Renal cortical epithelial cell (primary cell): ENCODE measurements around the gene PPCDC. TPM values are rescaled to one million over a fixed set of nuclear protein-coding genes. Genes with fewer than 3 reads are reported as not detected.

Experiments used
- DNase-seq: peaks from one replicate; pipeline ENCODE4 v3.0.0-alpha.2; 2011; ENCODE audit warnings: low read depth
- total RNA-seq: library from RNA; depleted of rRNA; stranded (reverse); fragments of >200 nt; gene quantifications from 2 replicates; pipeline ENCODE4 v1.2.3, GENCODE V29; 2014

Gene PPCDC
- total RNA-seq, 1 donor from 2014 or later, result 8.7 TPM

DNA sequence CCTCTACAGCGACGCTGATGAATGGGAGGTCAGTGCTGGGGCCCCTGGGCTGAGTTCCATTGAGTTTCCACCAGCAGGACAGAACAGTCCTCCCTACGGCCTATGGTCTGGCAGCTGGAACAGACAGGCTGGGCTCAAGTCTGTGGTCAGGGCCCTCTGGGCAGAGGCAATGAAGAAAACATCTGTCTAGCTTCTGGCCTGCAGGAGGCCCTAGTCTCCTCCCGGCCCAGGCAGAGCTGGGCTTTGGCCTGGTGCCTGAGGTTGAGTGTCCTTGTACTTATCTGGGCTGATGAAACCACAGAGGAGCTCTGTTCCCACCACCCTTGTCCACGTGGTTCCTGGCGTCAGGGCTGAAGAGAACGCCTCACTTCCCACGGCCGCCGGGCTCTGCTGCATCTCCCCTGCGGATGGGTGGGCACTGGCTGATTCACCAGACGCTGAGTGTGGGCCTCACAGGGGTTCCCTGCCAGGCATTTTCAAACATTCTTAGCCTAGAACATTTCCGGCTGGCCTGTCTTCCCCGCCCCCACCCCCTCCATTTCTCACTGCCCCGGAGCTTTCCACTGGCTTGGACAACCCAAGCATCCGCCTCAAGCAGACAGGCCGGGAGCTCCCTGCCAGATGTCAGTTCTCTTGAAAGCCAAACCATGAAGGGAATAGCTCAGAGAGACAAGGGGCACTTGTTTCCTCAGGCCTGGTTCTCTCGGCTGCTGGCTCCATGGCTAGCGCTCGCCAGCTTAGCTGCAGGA is 20.3 kb downstream of the PPCDC start:
- DNase-seq, result peak; percentile 79

DNA sequence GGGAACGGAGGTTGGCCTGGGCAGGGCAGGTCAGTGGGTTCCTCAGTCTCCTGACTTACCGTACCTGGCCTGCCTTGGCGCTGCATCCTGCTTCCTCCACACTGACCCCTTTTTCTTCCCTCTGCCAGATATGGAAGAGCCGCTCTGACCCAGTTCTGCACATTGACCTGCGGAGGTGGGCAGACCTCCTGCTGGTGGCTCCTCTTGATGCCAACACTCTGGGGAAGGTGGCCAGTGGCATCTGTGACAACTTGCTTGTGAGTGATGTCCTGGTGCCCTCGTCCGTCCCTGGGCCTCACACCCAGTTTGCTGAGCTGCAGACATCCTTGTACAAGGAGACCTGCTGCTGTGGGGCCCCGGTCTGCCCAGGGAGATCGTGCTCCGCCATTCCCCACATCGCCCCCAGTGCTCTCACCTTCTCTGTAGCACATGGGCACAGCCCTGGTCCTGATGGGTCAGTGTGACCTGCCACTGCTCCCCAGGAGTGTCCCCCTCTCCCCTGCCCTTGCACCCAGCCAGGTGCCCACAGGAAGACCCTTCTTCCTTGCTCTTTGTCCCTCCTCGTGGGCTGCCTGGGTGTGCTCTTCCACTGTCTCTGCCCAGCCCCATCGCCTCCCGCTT is 21.0 kb downstream of the PPCDC start:
- DNase-seq, result no peak

- no peak for DNase-seq
Measured at GRCh38 chr15:75045332-75046015, 22.1 kb downstream of the PPCDC start.

GRCh38 chr15:75048394-75048793 is 25.0 kb downstream of the PPCDC start:
- DNase-seq, result no peak

- peak; percentile 72 for DNase-seq
Measured at GRCh38 chr15:75049392-75049791, 26.0 kb downstream of the PPCDC start.

GRCh38 chr15:75050283-75050682 is 26.9 kb downstream of the PPCDC start:
- DNase-seq, result no peak

DNA sequence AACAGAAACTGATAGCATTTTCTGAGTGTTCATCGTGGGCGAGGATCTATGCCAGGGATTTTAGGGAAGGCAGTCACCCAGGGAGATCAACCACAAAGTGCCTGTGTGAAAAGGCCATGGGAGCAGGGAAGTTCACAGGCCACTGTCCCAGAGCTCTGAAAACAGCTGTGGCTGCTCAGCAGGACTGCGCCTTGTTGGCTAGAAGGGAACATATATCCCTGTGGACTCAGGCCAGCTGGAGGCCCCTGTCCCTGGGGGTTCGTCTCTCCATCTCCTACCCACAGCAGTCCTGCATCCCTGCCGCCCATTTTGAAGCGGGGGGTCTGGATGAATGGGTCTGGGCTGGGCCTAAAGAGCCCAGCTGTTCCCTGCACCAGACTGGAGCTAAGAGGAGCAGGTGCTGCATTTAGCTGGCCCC is 27.8 kb downstream of the PPCDC start:
- no peak for DNase-seq

DNA sequence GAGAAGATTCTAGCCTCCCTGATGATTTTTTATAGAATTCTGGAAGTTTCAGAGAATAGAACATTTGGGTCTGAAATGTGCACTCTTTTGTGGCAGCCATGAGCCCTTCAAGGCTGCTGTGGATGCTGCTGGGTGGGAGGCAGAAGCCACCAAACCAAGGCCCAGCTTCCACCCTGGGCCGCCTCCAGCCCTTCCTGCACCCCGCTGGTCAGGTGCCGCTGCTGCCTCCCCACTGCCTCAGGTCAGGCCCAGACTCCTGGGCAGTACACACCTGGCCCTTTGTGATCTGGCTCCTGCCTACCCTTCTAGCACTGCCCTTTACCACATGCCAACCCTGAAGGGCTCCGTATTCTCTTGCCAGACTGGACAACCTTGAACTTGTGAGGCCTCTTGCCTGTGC is 28.3 kb downstream of the PPCDC start:
- DNase-seq, result no peak

DNA sequence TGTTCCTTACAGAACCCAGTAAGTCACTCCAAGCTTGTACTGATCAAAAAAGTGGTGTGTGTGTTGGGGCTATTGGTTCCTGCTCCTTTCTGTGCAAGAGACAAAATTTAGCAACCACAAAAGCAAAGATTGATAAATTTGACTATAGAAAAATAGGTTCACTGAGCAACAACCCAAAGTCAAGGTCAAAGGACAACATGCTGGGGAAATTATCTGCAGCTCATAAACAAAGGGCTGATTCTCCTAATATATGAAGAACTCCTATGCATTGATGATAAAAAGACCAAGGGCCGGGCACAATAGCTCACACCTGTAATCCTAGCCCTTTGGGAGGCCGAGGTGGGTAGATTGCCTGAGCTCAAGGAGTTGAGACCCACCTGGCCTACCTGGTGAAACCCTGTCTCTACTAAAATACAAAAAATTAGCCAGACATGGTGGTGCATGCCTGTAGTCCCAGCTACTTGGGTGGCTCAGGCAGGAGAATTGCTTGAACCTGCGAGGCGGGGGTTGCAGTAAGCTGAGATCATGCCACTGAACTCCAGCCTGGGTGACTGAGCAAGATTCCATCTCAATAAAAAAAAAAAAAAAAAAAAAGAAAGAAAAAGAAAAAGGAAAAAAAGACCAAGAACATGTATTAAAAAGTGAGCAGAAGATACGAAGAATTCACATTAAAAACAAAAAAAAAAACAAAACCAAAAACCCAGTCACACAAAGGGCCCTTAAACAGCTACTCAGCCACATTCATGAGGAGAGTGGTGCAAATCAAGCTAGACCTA is 29.8 kb downstream of the PPCDC start:
- no peak for DNase-seq

- no peak for DNase-seq
Measured at GRCh38 chr15:75053748-75054125, 30.3 kb downstream of the PPCDC start.

DNA sequence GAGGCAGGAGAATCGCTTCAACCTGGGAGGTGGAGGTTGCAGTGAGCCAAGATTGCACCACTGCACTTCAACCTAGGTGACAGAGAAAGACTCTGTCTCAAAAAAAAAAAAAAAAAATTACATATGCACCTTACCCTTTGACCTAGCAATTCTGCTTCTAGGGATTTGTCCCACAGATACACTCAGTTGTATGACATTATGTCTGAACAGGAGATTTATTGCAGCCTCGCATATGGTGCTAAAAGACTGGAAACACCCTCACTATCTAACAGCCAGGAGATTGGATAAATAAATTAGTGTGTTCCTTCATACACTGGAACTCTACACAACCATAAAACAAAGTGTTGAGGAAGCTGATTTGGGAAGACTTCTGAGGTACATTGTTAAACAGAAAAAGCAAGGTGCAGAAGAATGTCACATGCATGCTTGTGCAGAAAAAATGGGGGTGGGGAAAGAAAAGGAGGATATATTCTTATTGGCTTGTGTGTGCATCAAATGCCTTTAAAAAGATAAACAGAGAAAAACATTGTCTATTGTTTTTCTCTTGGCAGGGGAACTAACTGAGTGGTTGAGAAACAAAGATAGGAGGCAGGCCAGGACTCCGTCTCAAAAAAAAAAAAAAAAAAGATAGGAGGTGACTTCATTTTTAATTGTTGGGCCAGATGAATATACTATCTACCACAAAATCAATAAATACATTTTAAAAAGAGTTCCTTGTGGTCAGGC is 30.9 kb downstream of the PPCDC start:
- no peak for DNase-seq

- DNase-seq, result no peak
Measured at GRCh38 chr15:75056036-75056435, 32.6 kb downstream of the PPCDC start.

DNA sequence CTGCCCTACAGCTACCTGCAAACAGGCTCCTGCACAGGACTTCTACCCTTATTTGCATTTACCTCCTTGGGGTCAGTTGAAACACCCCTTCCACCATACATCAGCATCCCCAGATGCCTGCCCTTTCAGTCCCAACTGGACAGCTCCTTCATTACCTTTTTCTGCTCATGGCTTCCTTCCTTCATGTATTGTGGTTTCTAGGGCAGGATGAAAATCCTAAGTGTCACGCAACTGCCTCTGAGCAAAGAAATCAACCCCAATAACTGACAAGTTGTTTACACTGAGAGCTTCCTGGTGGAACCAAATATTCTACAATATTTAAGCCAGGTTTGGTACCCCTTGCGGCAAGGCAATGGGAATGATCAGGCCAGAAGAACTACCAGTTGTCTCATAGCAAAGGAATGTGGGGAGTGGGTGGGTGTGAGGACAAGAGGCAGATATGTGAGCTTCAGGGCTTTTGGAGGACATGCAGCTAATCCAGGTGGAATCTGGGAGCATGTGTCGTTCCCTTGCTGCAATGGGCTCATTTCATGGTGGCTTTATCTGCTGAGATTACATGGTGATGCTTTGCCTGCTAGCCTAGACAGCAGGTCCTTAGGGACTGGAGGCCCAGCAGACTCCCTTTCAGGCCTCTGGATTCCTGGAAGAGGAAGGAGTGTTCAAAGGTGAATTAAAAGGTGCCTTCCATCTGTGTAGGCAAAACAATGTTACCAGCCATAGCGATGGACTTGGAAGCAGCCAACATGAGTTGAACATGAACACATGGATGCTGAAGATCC is 34.9 kb downstream of the PPCDC start:
- peak; percentile 36 for DNase-seq

DNA sequence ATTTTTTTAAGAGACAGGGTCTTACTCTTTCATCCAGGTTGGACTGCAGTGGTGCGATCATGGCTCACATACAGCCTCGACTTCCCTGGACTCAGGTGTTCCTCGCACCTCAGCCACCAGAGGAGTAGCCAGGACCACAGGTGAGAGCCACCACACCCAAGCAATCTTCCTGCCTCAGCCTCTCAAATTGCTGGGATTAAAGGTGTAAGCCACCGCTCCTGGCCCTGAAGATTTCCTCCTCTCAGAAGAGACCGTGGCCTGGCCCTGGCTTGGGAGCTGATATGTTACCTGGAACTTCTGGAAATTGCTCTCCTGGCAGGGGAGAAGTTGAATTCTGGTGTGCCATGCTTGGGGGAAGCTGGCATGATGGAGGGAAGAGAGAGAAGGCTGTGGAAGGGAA is 36.2 kb downstream of the PPCDC start:
- DNase-seq, result no peak

GRCh38 chr15:75061272-75061671 is 37.9 kb downstream of the PPCDC start:
- peak; percentile 58 for DNase-seq

GRCh38 chr15:75062706-75063105 is 39.3 kb downstream of the PPCDC start:
- no peak for DNase-seq

- DNase-seq, result peak; percentile 57
Measured at GRCh38 chr15:75063338-75063737, 39.9 kb downstream of the PPCDC start.

DNA sequence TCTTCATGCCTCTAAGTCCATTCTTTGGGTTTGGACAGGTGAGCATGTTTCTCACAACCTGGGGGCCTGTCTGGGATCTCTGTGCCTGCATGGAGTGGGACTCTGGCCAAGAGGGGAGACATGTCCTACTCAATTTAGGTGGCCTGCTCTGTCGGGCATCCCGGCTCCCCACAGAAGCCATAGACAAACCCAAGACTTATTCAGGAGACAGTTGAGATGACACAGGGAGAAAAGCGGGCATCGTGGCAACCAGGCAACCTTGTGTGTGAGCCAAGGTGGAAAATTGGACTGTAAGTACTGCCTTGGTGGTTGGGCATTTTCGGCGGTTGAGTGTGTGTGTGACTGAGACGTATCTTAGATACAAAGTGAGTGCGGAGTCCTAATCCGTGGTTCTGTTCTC is 40.5 kb downstream of the PPCDC start:
- DNase-seq, result no peak

- DNase-seq, result no peak
Measured at GRCh38 chr15:75064846-75065245, 41.5 kb downstream of the PPCDC start.

- DNase-seq, result peak; percentile 33
Measured at GRCh38 chr15:75065467-75065850, 42.1 kb downstream of the PPCDC start.
